Mucosa of descending colon (tissue), 3 donors: ENCODE measurements around the gene DNAJB8. TPM values are rescaled to one million over a fixed set of nuclear protein-coding genes. Genes with fewer than 3 reads are reported as not detected.

Experiments
- ATAC-seq: fragments of 200-7000 bp; cut with Tn5 transposase; one replicate; pipeline ENCODE4 v1.9.1; 2020; ENCODE audit warnings: mild to moderate bottlenecking, moderate library complexity
- DNase-seq, 3 donors: peaks; one replicate each; pipeline ENCODE4 v3.0.0-alpha.2; 2020
- H3K36me3 ChIP-seq: fragments of 200-600 bp; one replicate; pipeline ENCODE4 v1.8.0; 2021; ENCODE audit warnings: low read depth, mild to moderate bottlenecking
- H3K4me1 ChIP-seq: fragments of 200-600 bp; one replicate; pipeline ENCODE4 v1.8.0; 2021; ENCODE audit warnings: low read depth, mild to moderate bottlenecking
- H3K4me3 ChIP-seq: fragments of 200-600 bp; one replicate; pipeline ENCODE4 v1.8.0; 2021; ENCODE audit warnings: mild to moderate bottlenecking
- H3K9me3 ChIP-seq: fragments of 200-600 bp; one replicate; pipeline ENCODE4 v1.8.0; 2021; ENCODE audit warnings: mild to moderate bottlenecking
- intact Hi-C, 2 donors: fragments of 100-400 bp; cut with DNase I in 1 of 2; cut with micrococcal nuclease in 1 of 2; formaldehyde crosslinking; loops; one replicate each; pipeline versions ENCODE4 v1.11.0 to v1.11.1; 2022; cut with DNase I, micrococcal nuclease
- total RNA-seq, 3 donors: library from RNA; stranded (reverse); fragmentation: NEBNext Ultra II Directional in 2 of 3; extraction: Animal tissue kit (Norgen Biotek cat#: 25700) in 2 of 3; gene quantifications; one replicate each; pipeline versions ENCODE4 v1.2.1 to v1.2.4, GENCODE V29; 2021 to 2023
- TF ChIP-seq, protein P1 (sequence below): fragments of 200-600 bp; IDR thresholded peaks from one replicate; pipeline ENCODE4 v1.8.0; 2022; ENCODE audit warnings: antibody characterized with exemption, mild to moderate bottlenecking
- donor health status: DM: no; HTN: no; CAD: no; lungs with moderate emphysema.
- donor health status: DM: no; HTN: no; CAD: no.
- donor health status: DM: no; HTN: yes; CAD: no.

The DNAJB8 gene
- total RNA-seq, 3 donors from 2014 or later = not detected

DNA sequence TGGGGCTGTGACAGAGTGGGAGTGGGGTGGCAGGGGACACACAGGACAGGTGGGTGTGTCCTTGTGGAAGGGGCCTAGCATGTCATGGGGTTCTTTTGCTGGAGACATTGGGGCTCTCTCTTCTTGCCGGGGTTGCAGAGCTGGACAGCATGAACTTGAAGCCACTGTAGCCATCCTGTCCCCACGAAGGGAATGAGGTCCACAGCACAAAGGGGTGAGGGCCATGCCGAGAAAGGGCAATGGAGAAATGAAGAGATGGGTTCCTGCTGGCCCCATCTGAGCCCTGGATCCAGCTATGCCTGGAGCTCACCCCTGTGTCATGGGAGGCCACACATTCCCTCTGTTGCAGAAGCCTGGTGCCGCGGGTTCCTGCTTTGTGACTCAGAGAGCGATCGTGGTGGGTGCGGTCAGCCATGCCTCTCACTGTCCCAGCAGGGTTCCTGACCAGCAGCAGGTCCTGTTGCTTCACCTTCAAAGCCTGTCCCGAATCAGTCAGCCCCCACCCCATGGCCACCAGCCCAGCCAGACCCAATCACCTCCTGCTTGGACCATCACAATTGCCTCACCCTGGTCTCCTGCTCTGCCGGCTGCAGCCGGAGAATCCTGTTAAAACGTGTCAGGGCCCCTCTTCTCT lies 50.0 kb downstream of the DNAJB8 start:
- Histone ChIP-seq H3K4me1 (no peaks in the 10 kb centered on the region), H3K36me3 (no peaks in the 10 kb centered on the region), H3K4me3 (no peak overlapping the region), H3K9me3 (no peaks in the 10 kb centered on the region)
- no peak for DNase-seq
- ATAC-seq = peak; percentile 47
- intact Hi-C loops = no loop called here
- TF ChIP-seq, protein P1, sequence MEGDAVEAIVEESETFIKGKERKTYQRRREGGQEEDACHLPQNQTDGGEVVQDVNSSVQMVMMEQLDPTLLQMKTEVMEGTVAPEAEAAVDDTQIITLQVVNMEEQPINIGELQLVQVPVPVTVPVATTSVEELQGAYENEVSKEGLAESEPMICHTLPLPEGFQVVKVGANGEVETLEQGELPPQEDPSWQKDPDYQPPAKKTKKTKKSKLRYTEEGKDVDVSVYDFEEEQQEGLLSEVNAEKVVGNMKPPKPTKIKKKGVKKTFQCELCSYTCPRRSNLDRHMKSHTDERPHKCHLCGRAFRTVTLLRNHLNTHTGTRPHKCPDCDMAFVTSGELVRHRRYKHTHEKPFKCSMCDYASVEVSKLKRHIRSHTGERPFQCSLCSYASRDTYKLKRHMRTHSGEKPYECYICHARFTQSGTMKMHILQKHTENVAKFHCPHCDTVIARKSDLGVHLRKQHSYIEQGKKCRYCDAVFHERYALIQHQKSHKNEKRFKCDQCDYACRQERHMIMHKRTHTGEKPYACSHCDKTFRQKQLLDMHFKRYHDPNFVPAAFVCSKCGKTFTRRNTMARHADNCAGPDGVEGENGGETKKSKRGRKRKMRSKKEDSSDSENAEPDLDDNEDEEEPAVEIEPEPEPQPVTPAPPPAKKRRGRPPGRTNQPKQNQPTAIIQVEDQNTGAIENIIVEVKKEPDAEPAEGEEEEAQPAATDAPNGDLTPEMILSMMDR = no peak

DNA sequence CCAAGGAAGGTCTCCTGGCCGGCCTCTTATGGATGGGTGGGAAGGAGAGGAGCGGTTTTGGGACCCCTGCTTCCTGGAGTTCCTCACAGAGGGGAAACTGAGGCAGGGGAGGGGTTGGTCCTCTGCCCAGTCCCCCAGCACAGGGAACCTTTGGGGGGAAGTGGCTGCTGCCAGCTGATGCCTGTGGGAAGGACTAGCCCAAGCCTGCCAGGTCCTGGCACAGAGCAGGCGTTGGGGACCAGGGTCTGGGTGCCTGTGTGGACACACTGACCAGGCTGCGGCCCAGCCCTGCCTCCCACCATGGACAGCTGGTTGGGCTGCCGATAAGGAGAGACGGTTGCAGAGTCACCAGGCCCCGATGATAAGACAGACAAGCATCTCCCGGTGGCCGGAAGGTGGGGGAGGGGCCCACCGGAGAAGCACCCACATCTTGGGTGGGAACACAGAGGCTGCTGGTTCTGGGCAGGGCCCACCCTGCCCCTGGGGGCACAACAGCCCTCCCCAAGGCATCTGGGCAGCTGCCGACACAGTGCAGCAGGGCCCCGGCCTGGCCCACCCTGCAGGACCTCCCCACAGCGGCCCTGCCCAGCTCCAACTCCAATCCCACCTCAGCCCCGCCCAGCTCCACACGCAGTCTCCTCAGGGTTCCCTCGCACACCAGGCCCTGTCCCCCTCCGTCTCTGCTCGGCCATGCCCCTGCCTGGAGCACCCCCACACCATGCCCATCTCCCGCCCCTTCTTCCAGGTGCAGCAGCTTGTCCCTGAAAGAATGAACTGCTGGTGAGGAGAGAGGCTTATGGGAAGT lies 50.7 kb downstream of the DNAJB8 start:
- Histone ChIP-seq H3K4me1 (no peaks in the 10 kb centered on the region), H3K9me3 (no peaks in the 10 kb centered on the region), H3K4me3 (no peak overlapping the region), H3K36me3 (no peaks in the 10 kb centered on the region)
- intact Hi-C loops = no loop called here
- ATAC-seq (peak; percentile 9), DNase-seq (no peak)
- TF ChIP-seq, protein P1 = no peak

DNA sequence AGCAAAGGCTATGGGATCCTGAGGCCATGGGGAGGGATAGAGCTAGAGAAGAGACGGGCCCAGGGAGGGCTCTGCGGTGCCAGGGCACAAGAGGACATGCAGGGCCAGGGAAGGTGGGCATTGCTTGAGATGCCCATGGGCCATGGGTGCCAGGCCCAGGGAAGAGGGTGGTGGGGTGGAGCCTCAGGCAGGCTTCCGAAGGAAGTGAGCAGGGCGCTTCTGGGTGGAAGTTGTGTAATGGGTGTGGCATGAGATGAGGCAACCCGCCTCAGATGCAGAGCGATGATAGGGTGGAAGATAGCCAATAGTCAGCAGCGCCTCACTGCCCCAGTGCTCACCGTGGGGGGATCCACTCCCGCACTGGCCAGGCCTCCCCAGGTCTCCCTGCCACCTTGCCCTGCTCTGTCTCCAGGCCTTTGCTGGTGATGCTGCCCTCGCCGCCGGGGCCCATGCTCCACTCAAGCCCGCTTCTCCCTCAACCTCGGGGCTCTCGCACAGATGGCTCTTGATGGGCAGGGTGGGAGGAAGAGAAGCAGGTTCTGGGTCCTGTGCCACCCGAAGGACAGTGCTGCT lies 51.4 kb downstream of the DNAJB8 start:
- Histone ChIP-seq H3K4me3 (no peak overlapping the region), H3K9me3 (no peaks in the 10 kb centered on the region), H3K36me3 (no peaks in the 10 kb centered on the region), H3K4me1 (no peaks in the 10 kb centered on the region)
- intact Hi-C loops = no loop called here
- ATAC-seq (peak; percentile 28), DNase-seq (no peak)
- TF ChIP-seq, protein P1 = no peak

DNA sequence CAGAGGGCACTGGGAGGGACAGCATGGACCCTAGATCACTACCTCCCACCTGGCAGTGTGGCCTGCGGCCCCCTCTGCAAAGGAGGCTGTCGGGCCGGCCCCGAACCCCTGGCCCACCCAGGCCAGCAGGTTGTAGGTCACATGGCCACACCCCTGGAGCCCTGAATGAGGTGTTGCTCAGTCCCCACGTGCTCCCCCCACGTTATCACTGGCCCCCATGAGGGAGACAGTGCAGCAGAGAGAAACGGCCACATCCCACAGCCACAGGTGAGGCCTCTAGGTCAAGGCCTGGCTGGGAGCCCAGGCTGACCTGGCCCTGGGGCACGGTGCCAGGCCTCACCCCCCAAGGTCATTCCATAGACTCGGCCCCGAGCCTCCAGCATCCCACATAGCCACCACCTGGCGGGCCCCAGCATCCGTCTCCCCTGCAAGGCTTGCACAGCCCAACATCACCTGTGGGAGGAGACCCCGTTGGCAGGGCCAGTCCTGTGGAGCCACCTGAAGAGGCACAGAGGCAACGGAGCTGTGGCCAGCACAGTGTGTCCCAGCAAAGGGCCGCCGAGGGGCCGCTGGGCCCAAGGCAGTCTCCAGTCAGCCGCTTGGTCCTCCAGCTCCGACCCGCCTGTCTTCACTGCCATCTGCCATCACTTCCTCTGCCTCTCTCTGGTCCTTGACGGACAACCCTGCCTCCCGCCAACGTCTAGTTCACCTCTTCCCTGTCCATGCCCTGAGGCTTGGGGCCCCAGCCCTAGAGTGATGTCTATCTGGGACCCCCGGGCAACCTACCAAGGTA lies 53.1 kb downstream of the DNAJB8 start:
- intact Hi-C loops = no loop called here
- H3K9me3 ChIP-seq = no peaks in the 10 kb centered on the region
- no peak for ATAC-seq
- H3K36me3 ChIP-seq = no peaks in the 10 kb centered on the region
- no peak overlapping the region for H3K4me3 ChIP-seq
- TF ChIP-seq, protein P1 = no peak
- H3K4me1 ChIP-seq = no peaks in the 10 kb centered on the region
- no peak for DNase-seq

DNA sequence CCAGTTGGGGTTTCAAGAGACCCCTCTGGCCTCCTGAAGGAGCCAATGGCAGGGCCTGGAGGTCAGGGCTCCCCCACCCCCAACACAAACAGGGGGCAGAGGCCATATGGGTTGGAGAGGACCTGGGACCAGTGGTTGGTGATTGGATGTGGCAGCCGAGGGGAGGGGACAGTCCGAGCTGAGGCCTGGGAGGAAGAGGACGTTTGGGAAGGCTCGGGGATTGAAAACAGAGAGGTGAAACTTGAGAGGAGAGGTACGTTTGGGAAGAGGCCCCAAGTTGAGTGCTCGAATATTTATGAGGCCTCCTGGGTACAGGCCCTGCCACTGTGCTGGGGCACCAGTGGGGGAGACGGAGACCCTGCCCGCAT lies 53.7 kb downstream of the DNAJB8 start:
- DNase-seq (no peak), ATAC-seq (no peak)
- H3K9me3 ChIP-seq = no peaks in the 10 kb centered on the region
- no peak overlapping the region for H3K4me3 ChIP-seq
- intact Hi-C loops = no loop called here
- H3K4me1 ChIP-seq = no peaks in the 10 kb centered on the region
- TF ChIP-seq, protein P1 = no peak
- H3K36me3 ChIP-seq = no peaks in the 10 kb centered on the region

Other genes starting within 250 kb of the DNAJB8 start
- gene GATA2, start 26.3 kb upstream of the DNAJB8 start, total RNA-seq = 10 to 100 TPM in 1 of 3 donors, 1 to 10 TPM in 2; 1.6 to 10.1 (median 8.8) TPM
- 100 to 1,000 TPM; 130 to 219 (median 166) TPM for gene RPN1, start 183.9 kb upstream of the DNAJB8 start, total RNA-seq